GM23338 (cell line): Measurements from ENCODE around the gene SCAF8. TPM values are rescaled to one million over a fixed set of nuclear protein-coding genes. Genes with fewer than 3 reads are reported as not detected.

Experiments used
- ATAC-seq: fragments of 200-7000 bp; cut with Tn5 transposase; 3 replicates; pipeline ENCODE4 v1.9.1; 2020
- DNase-seq: peaks from one replicate; pipeline ENCODE4 v3.0.0-alpha.2; 2015; ENCODE audit warnings: low spot score
- H2AFZ ChIP-seq: fragments of 200-600 bp; sonication (generic); 2 replicates; pipeline ENCODE4 v1.8.0; 2016; ENCODE audit warnings: antibody characterized with exemption, mild to moderate bottlenecking, moderate library complexity
- H3F3A ChIP-seq: fragments of 200-600 bp; sonication (generic); replicated peaks from 2 replicates; pipeline ENCODE4 v1.8.0; 2017; ENCODE audit warnings: antibody characterized with exemption, mixed run types, low read depth
- H3K27ac ChIP-seq: fragments of 200-600 bp; sonication (generic); 2 replicates; pipeline ENCODE4 v1.6.1; 2016; ENCODE audit warnings: low read depth
- H3K27me3 ChIP-seq: fragments of 200-600 bp; sonication (generic); 2 replicates; pipeline ENCODE4 v1.8.0; 2016; ENCODE audit warnings: mild to moderate bottlenecking, mixed run types, moderate library complexity; ENCODE audit not compliant: insufficient read depth
- H3K36me3 ChIP-seq: fragments of 200-600 bp; sonication (generic); 2 replicates; pipeline ENCODE4 v1.8.0; 2016; ENCODE audit warnings: mild to moderate bottlenecking; ENCODE audit not compliant: insufficient read depth
- H3K4me1 ChIP-seq: fragments of 200-600 bp; sonication (generic); 2 replicates; pipeline ENCODE4 v1.8.0; 2016; ENCODE audit warnings: mild to moderate bottlenecking, moderate library complexity; ENCODE audit not compliant: insufficient read depth
- H3K4me2 ChIP-seq: fragments of 200-600 bp; sonication (generic); 2 replicates; pipeline ENCODE4 v1.7.1; 2017; ENCODE audit warnings: mixed run types
- H3K4me3 ChIP-seq: fragments of 200-600 bp; sonication (generic); 2 replicates; pipeline ENCODE4 v1.6.1; 2016; ENCODE audit warnings: mixed run types
- H3K79me2 ChIP-seq: fragments of 200-600 bp; sonication (generic); replicated peaks from 2 replicates; pipeline ENCODE4 v1.8.0; 2017; ENCODE audit warnings: mild to moderate bottlenecking; ENCODE audit not compliant: insufficient read depth
- H3K9me2 ChIP-seq: fragments of 200-600 bp; sonication (generic); 2 replicates; pipeline ENCODE4 v1.8.0; 2017; ENCODE audit not compliant: insufficient read depth
- H4K20me1 ChIP-seq: fragments of 200-600 bp; sonication (generic); replicated peaks from 2 replicates; pipeline ENCODE4 v1.8.0; 2017; ENCODE audit warnings: mild to moderate bottlenecking; ENCODE audit not compliant: insufficient read depth
- H3K27ac Mint-ChIP-seq: 2 replicates; pipeline ENCODE4 v1.8.0; 2020; ENCODE audit warnings: inconsistent platforms, mild to moderate bottlenecking, moderate library complexity, mixed read lengths
- H3K27me3 Mint-ChIP-seq: 3 replicates; pipeline ENCODE4 v1.8.0; 2022; ENCODE audit warnings: low read depth, mild to moderate bottlenecking, moderate library complexity, mixed read lengths, inconsistent platforms; ENCODE audit not compliant: insufficient read depth, poor library complexity
- H3K36me3 Mint-ChIP-seq: 3 replicates; pipeline ENCODE4 v1.8.0; 2021; ENCODE audit warnings: low read depth, mild to moderate bottlenecking, inconsistent platforms, moderate library complexity, mixed read lengths
- H3K4me1 Mint-ChIP-seq: 3 replicates; pipeline ENCODE4 v1.8.0; 2020; ENCODE audit warnings: mild to moderate bottlenecking, inconsistent platforms, mixed read lengths
- H3K4me3 Mint-ChIP-seq: 3 replicates; pipeline ENCODE4 v1.8.0; 2021; ENCODE audit warnings: moderate library complexity, mild to moderate bottlenecking, inconsistent platforms, mixed read lengths
- H3K9me3 Mint-ChIP-seq: 3 replicates; pipeline ENCODE4 v1.8.0; 2020; ENCODE audit warnings: moderate library complexity, mild to moderate bottlenecking, inconsistent platforms, mixed read lengths
- EZH2 ChIP-seq: fragments of 200-600 bp; sonication (generic); IDR thresholded peaks from one replicate; pipeline ENCODE4 v1.8.0; 2017; ENCODE audit warnings: antibody characterized with exemption, mild to moderate bottlenecking, low read depth; ENCODE audit not compliant: unreplicated experiment
- POLR2AphosphoS5 ChIP-seq: IDR thresholded peaks from 2 replicates; pipeline ENCODE4 v1.6.1; 2016; ENCODE audit warnings: antibody characterized with exemption, low read depth
- STAT1 ChIP-seq: IDR thresholded peaks from one replicate; pipeline ENCODE4 v1.6.1; 2016; ENCODE audit warnings: antibody characterized with exemption; ENCODE audit not compliant: unreplicated experiment
- ZNF331 ChIP-seq: fragments of 250-450 bp; sonication (Bioruptor Pico); IDR thresholded peaks from 2 replicates; pipeline ENCODE4 v1.5.0; 2020; ENCODE audit warnings: low read depth, mild to moderate bottlenecking, moderate library complexity
- polyA plus RNA-seq: library from polyadenylated mRNA; unstranded; fragments of >200 nt; fragmentation: Nextera tagmentation; extraction: Ambion mirVana; gene quantifications from 2 replicates; pipeline ENCODE4 v1.2.1, GENCODE V29; 2016
- total RNA-seq: library from RNA; depleted of rRNA; stranded (reverse); fragments of >200 nt; shearing (Covaris generic); gene quantifications from 2 replicates; pipeline ENCODE4 v1.2.3, GENCODE V29; 2014
- TF ChIP-seq, protein P1 (sequence below): IDR thresholded peaks from one replicate; pipeline ENCODE4 v1.6.1; 2018; ENCODE audit warnings: antibody characterized with exemption; ENCODE audit not compliant: unreplicated experiment
- TF ChIP-seq, protein P2 (sequence below): IDR thresholded peaks from 2 replicates; pipeline ENCODE4 v1.6.1; 2016; ENCODE audit warnings: antibody characterized with exemption
- TF ChIP-seq, protein P3 (sequence below): fragments of 250-450 bp; sonication (Bioruptor Pico); IDR thresholded peaks from 2 replicates; pipeline ENCODE4 v1.5.0; 2020; ENCODE audit warnings: mild to moderate bottlenecking, moderate library complexity
- TF ChIP-seq, protein P4 (sequence below), 2 experiments: fragments of 200-600 bp in 1 of 2; sonication (generic) in 1 of 2; conservative IDR thresholded peaks; 2 replicates each; pipeline versions ENCODE4 v1.5.1 to v1.6.1; 2016 to 2017; ENCODE audit warnings: antibody characterized with exemption in 2 of 2, low read depth in 2 of 2, mild to moderate bottlenecking in 2 of 2, moderate library complexity in 1 of 2

Gene SCAF8
- total and polyA plus RNA-seq, 2 experiments from 2014 or later, result 13.8 to 37.9 TPM

- H3K4me2 ChIP-seq, result no peak overlapping the region
Measured at GRCh38 chr6:154754152-154754551, 20.9 kb downstream of the SCAF8 start.

DNA sequence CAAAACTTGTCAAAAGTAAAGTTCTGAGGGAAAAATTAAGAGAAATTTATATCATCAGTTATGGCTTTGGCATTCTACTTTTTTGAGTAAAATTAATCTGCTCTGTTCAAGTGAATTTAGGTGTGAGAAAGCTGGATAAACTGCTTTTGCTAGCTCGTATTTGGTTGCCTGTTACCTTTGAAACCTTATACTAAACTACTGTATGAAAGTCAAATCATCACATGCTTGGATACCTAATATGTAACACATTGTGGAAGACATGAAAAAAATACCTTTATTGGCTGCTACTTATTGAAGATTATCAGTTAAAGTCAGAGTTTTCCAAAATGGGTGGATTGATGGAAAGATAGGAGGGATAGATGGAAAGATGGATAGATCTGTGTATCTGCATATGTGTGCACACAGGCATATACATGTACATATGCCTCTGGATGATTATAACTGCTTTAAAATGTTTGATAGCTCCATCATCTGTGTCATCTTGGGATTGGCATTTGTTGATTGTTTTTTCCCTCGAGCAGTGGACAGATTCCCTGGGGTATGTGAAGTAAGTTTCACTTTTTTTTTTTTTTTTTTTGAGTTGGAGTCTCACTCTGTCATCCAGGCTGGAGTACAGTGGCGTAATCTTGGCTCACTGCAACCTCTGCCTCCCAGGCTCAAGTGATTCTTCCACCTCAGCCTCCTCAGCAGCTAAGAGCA, 24.3 kb downstream of the SCAF8 start:
- no peak overlapping the region; the same call in 1 of the 2 replicates for H3K27ac ChIP-seq
- H3K4me1 Mint-ChIP-seq, result peaks cover 36% of the 10 kb centered on the region
- no peak for ATAC-seq
- TF ChIP-seq, protein P1, sequence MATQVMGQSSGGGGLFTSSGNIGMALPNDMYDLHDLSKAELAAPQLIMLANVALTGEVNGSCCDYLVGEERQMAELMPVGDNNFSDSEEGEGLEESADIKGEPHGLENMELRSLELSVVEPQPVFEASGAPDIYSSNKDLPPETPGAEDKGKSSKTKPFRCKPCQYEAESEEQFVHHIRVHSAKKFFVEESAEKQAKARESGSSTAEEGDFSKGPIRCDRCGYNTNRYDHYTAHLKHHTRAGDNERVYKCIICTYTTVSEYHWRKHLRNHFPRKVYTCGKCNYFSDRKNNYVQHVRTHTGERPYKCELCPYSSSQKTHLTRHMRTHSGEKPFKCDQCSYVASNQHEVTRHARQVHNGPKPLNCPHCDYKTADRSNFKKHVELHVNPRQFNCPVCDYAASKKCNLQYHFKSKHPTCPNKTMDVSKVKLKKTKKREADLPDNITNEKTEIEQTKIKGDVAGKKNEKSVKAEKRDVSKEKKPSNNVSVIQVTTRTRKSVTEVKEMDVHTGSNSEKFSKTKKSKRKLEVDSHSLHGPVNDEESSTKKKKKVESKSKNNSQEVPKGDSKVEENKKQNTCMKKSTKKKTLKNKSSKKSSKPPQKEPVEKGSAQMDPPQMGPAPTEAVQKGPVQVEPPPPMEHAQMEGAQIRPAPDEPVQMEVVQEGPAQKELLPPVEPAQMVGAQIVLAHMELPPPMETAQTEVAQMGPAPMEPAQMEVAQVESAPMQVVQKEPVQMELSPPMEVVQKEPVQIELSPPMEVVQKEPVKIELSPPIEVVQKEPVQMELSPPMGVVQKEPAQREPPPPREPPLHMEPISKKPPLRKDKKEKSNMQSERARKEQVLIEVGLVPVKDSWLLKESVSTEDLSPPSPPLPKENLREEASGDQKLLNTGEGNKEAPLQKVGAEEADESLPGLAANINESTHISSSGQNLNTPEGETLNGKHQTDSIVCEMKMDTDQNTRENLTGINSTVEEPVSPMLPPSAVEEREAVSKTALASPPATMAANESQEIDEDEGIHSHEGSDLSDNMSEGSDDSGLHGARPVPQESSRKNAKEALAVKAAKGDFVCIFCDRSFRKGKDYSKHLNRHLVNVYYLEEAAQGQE, result no peak
- TF ChIP-seq, protein P2, sequence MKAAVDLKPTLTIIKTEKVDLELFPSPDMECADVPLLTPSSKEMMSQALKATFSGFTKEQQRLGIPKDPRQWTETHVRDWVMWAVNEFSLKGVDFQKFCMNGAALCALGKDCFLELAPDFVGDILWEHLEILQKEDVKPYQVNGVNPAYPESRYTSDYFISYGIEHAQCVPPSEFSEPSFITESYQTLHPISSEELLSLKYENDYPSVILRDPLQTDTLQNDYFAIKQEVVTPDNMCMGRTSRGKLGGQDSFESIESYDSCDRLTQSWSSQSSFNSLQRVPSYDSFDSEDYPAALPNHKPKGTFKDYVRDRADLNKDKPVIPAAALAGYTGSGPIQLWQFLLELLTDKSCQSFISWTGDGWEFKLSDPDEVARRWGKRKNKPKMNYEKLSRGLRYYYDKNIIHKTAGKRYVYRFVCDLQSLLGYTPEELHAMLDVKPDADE, result no peak
- TF ChIP-seq, protein P3, sequence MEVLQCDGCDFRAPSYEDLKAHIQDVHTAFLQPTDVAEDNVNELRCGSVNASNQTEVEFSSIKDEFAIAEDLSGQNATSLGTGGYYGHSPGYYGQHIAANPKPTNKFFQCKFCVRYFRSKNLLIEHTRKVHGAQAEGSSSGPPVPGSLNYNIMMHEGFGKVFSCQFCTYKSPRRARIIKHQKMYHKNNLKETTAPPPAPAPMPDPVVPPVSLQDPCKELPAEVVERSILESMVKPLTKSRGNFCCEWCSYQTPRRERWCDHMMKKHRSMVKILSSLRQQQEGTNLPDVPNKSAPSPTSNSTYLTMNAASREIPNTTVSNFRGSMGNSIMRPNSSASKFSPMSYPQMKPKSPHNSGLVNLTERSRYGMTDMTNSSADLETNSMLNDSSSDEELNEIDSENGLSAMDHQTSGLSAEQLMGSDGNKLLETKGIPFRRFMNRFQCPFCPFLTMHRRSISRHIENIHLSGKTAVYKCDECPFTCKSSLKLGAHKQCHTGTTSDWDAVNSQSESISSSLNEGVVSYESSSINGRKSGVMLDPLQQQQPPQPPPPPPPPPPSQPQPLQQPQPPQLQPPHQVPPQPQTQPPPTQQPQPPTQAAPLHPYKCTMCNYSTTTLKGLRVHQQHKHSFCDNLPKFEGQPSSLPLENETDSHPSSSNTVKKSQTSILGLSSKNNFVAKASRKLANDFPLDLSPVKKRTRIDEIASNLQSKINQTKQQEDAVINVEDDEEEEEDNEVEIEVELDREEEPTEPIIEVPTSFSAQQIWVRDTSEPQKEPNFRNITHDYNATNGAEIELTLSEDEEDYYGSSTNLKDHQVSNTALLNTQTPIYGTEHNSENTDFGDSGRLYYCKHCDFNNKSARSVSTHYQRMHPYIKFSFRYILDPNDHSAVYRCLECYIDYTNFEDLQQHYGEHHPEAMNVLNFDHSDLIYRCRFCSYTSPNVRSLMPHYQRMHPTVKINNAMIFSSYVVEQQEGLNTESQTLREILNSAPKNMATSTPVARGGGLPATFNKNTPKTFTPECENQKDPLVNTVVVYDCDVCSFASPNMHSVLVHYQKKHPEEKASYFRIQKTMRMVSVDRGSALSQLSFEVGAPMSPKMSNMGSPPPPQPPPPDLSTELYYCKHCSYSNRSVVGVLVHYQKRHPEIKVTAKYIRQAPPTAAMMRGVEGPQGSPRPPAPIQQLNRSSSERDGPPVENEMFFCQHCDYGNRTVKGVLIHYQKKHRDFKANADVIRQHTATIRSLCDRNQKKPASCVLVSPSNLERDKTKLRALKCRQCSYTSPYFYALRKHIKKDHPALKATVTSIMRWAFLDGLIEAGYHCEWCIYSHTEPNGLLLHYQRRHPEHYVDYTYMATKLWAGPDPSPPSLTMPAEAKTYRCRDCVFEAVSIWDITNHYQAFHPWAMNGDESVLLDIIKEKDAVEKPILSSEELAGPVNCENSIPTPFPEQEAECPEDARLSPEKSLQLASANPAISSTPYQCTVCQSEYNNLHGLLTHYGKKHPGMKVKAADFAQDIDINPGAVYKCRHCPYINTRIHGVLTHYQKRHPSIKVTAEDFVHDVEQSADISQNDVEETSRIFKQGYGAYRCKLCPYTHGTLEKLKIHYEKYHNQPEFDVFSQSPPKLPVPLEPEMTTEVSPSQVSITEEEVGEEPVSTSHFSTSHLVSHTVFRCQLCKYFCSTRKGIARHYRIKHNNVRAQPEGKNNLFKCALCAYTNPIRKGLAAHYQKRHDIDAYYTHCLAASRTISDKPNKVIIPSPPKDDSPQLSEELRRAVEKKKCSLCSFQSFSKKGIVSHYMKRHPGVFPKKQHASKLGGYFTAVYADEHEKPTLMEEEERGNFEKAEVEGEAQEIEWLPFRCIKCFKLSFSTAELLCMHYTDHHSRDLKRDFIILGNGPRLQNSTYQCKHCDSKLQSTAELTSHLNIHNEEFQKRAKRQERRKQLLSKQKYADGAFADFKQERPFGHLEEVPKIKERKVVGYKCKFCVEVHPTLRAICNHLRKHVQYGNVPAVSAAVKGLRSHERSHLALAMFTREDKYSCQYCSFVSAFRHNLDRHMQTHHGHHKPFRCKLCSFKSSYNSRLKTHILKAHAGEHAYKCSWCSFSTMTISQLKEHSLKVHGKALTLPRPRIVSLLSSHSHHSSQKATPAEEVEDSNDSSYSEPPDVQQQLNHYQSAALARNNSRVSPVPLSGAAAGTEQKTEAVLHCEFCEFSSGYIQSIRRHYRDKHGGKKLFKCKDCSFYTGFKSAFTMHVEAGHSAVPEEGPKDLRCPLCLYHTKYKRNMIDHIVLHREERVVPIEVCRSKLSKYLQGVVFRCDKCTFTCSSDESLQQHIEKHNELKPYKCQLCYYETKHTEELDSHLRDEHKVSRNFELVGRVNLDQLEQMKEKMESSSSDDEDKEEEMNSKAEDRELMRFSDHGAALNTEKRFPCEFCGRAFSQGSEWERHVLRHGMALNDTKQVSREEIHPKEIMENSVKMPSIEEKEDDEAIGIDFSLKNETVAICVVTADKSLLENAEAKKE (CRISPR knock-in tag), result no peak
- TF ChIP-seq POLR2AphosphoS5 (no peak), STAT1 (no peak), ZNF331 (no peak)
- TF ChIP-seq, protein P4, sequence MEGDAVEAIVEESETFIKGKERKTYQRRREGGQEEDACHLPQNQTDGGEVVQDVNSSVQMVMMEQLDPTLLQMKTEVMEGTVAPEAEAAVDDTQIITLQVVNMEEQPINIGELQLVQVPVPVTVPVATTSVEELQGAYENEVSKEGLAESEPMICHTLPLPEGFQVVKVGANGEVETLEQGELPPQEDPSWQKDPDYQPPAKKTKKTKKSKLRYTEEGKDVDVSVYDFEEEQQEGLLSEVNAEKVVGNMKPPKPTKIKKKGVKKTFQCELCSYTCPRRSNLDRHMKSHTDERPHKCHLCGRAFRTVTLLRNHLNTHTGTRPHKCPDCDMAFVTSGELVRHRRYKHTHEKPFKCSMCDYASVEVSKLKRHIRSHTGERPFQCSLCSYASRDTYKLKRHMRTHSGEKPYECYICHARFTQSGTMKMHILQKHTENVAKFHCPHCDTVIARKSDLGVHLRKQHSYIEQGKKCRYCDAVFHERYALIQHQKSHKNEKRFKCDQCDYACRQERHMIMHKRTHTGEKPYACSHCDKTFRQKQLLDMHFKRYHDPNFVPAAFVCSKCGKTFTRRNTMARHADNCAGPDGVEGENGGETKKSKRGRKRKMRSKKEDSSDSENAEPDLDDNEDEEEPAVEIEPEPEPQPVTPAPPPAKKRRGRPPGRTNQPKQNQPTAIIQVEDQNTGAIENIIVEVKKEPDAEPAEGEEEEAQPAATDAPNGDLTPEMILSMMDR (conservative IDR thresholded peaks at IDR 0.05; ENCODE audit: low read depth in 2 of 2), result no peak

More at GRCh38 chr6:154754152-154754551, 20.9 kb downstream of the SCAF8 start:
- Mint-ChIP-seq H3K4me3 (no peak overlapping the region), H3K4me1 (peaks cover 46% of the 10 kb centered on the region), H3K27ac (no peak overlapping the region), H3K27me3 (peaks cover 8% of the 10 kb centered on the region), H3K36me3 (no peaks in the 10 kb centered on the region; the same call in 1 of the 3 replicates), H3K9me3 (no peaks in the 10 kb centered on the region)
- no peaks in the 10 kb centered on the region for H3F3A ChIP-seq
- H3K27ac ChIP-seq, result no peak overlapping the region
- H3K4me1 ChIP-seq, result peaks cover 43% of the 10 kb centered on the region
- DNase-seq, result no peak
- no peak overlapping the region for H2AFZ ChIP-seq
- TF ChIP-seq EZH2, result no peak
- no peak overlapping the region for H3K4me3 ChIP-seq
- H3K36me3 ChIP-seq, result no peaks in the 10 kb centered on the region
- peaks cover 68% of the 10 kb centered on the region for H4K20me1 ChIP-seq
- no peaks in the 10 kb centered on the region for H3K27me3 ChIP-seq
- peaks cover 100% of the 10 kb centered on the region for H3K79me2 ChIP-seq
- no peak for ATAC-seq
- H3K9me2 ChIP-seq, result no peaks in the 10 kb centered on the region

More for the DNA sequence above, 24.3 kb downstream of the SCAF8 start:
- Mint-ChIP-seq H3K27me3 (peaks cover 8% of the 10 kb centered on the region), H3K36me3 (peaks cover 3% of the 10 kb centered on the region; the same call in 1 of the 3 replicates), H3K4me3 (no peak overlapping the region), H3K9me3 (no peaks in the 10 kb centered on the region; the same call in 2 of the 3 replicates), H3K27ac (no peak overlapping the region; the same call in 1 of the 2 replicates)
- Histone ChIP-seq H3K4me3 (no peak overlapping the region), H3F3A (no peaks in the 10 kb centered on the region), H3K36me3 (no peaks in the 10 kb centered on the region), H2AFZ (no peak overlapping the region), H3K27me3 (no peaks in the 10 kb centered on the region), H3K9me2 (no peaks in the 10 kb centered on the region), H3K4me2 (no peak overlapping the region), H3K4me1 (peaks cover 37% of the 10 kb centered on the region), H4K20me1 (peaks cover 66% of the 10 kb centered on the region), H3K79me2 (peaks cover 100% of the 10 kb centered on the region)
- DNase-seq, result no peak
